B cell (primary cell): Measurements from ENCODE around the gene CD180.

Source experiments
- CTCF ChIP-seq: fragments of 200-600 bp; IDR thresholded peaks from one replicate; pipeline ENCODE4 v1.8.0; 2022; ENCODE audit warnings: antibody characterized with exemption, mild to moderate bottlenecking
- EZH2 ChIP-seq: IDR thresholded peaks from 2 replicates; pipeline ENCODE4 v1.6.1; 2012; ENCODE audit warnings: borderline replicate concordance, low read depth, mild to moderate bottlenecking, moderate library complexity, low read length; ENCODE audit not compliant: insufficient read depth, poor library complexity, severe bottlenecking

- TF ChIP-seq EZH2, result no peak
- no peak for TF ChIP-seq CTCF
Observed at GRCh38 chr5:67168069-67168468, 28.5 kb downstream of the CD180 start.
